Measurements from ENCODE around the gene MAP2K2.

- TF ChIP-seq EZH2 (IDR thresholded peaks at IDR 0.05) (no peak), POLR2AphosphoS5 (IDR thresholded peaks at IDR 0.05; ENCODE audit: borderline replicate concordance, low read depth, low read length) (no peak), FOXP2 (optimal IDR thresholded peaks at IDR 0.05; ENCODE audit: control extremely low read depth, extremely low read length, insufficient read depth) (no peak)
Observed at GRCh38 chr19:4136680-4137088, 12.8 kb upstream of the MAP2K2 start.

Measured in SK-N-MC (cell line).